Stimulated activated CD4-positive, alpha-beta T cell treated with anti-CD3 and anti-CD28 coated beads, Interleukin-2, amount 100 ng/mL, for 4 hours (primary cell): ENCODE measurements around the gene SPON1.
"Not testable (repeated sequence)": the region's sequence is repeated elsewhere in the genome, so short reads cannot be mapped to it uniquely, and the experiment has no call there.

Source experiments
- DNase-seq: peaks from one replicate; pipeline ENCODE4 v3.0.0-alpha.2; 2020; ENCODE audit warnings: low read depth

Gene SPON1

GRCh38 chr11:14088861-14089260 lies 126.3 kb downstream of the SPON1 start:
- not testable (repeated sequence) for DNase-seq

- DNase-seq: no peak
Observed at GRCh38 chr11:14089690-14090462, 127.4 kb downstream of the SPON1 start.

- not testable (repeated sequence) for DNase-seq
Observed at GRCh38 chr11:14090631-14091030, 128.1 kb downstream of the SPON1 start.

GRCh38 chr11:14093065-14093464 lies 130.5 kb downstream of the SPON1 start:
- DNase-seq: no peak

- no peak for DNase-seq
Observed at GRCh38 chr11:14094481-14095037, 132.0 kb downstream of the SPON1 start.

GRCh38 chr11:14095882-14096281 lies 133.4 kb downstream of the SPON1 start:
- no peak for DNase-seq

- DNase-seq: no peak
Observed at GRCh38 chr11:14096606-14097005, 134.1 kb downstream of the SPON1 start.

GRCh38 chr11:14101388-14101787 lies 138.9 kb downstream of the SPON1 start:
- no peak for DNase-seq

GRCh38 chr11:14102766-14103165 lies 140.2 kb downstream of the SPON1 start:
- no peak for DNase-seq

GRCh38 chr11:14105446-14105845 lies 142.9 kb downstream of the SPON1 start:
- no peak for DNase-seq

GRCh38 chr11:14106303-14107049 lies 144.0 kb downstream of the SPON1 start:
- no peak for DNase-seq

- DNase-seq: no peak
Observed at GRCh38 chr11:14107050-14107430, 144.5 kb downstream of the SPON1 start.

GRCh38 chr11:14109742-14110141 lies 147.2 kb downstream of the SPON1 start:
- no peak for DNase-seq

- no peak for DNase-seq
Observed at GRCh38 chr11:14110629-14111028, 148.1 kb downstream of the SPON1 start.

GRCh38 chr11:14111496-14111895 lies 149.0 kb downstream of the SPON1 start:
- no peak for DNase-seq

- DNase-seq: no peak
Observed at GRCh38 chr11:14112721-14113120, 150.2 kb downstream of the SPON1 start.

- DNase-seq: no peak
Observed at GRCh38 chr11:14114269-14114668, 151.7 kb downstream of the SPON1 start.

- no peak for DNase-seq
Observed at GRCh38 chr11:14114786-14115185, 152.3 kb downstream of the SPON1 start.

- DNase-seq: no peak
Observed at GRCh38 chr11:14117632-14118031, 155.1 kb downstream of the SPON1 start.

GRCh38 chr11:14118072-14118471 lies 155.5 kb downstream of the SPON1 start:
- DNase-seq: no peak

- no peak for DNase-seq
Observed at GRCh38 chr11:14119357-14119756, 156.8 kb downstream of the SPON1 start.

GRCh38 chr11:14124350-14124749 lies 161.8 kb downstream of the SPON1 start:
- no peak for DNase-seq

- DNase-seq: no peak
Observed at GRCh38 chr11:14124886-14125285, 162.4 kb downstream of the SPON1 start.
